Stimulated activated naive CD4-positive, alpha-beta T cell (primary cell): ENCODE measurements around the gene COBL.

ENCODE experiments used
- DNase-seq, 6 experiments: peaks; one replicate each; lab custom pipeline; 2025; lab: John Stamatoyannopoulos, UW

COBL gene

GRCh38 chr7:51187941-51188340, 128.7 kb downstream of the COBL start:
- no peak for DNase-seq

- DNase-seq = no peak
These were observed 130.1 kb downstream of the COBL start for GRCh38 chr7:51186531-51186930.

- DNase-seq = no peak
These were observed 133.9 kb downstream of the COBL start for GRCh38 chr7:51182636-51183166.

- DNase-seq = no peak
These were observed 136.5 kb downstream of the COBL start for GRCh38 chr7:51180092-51180491.

GRCh38 chr7:51175992-51176388, 140.6 kb downstream of the COBL start:
- no peak for DNase-seq

- no peak for DNase-seq
These were observed 141.2 kb downstream of the COBL start for GRCh38 chr7:51175316-51175991.

- DNase-seq = no peak
These were observed 151.3 kb downstream of the COBL start for GRCh38 chr7:51165337-51165736.

GRCh38 chr7:51162724-51163329, 153.8 kb downstream of the COBL start:
- peak; percentile 17 to 69 (median 32) for DNase-seq

GRCh38 chr7:51161937-51162336, 154.7 kb downstream of the COBL start:
- no peak for DNase-seq

GRCh38 chr7:51160990-51161615, 155.5 kb downstream of the COBL start:
- DNase-seq = peak; percentile 4 to 66 (median 32)

GRCh38 chr7:51160411-51160810, 156.2 kb downstream of the COBL start:
- DNase-seq = no peak

GRCh38 chr7:51158742-51159445, 157.7 kb downstream of the COBL start:
- no peak for DNase-seq

- DNase-seq = no peak
These were observed 158.4 kb downstream of the COBL start for GRCh38 chr7:51158211-51158610.

- DNase-seq = no peak
These were observed 162.4 kb downstream of the COBL start for GRCh38 chr7:51154201-51154600.

GRCh38 chr7:51152706-51153200, 163.9 kb downstream of the COBL start:
- no peak for DNase-seq

- DNase-seq = no peak
These were observed 165.2 kb downstream of the COBL start for GRCh38 chr7:51151455-51151854.

- no peak for DNase-seq
These were observed 166.4 kb downstream of the COBL start for GRCh38 chr7:51150193-51150592.

- no peak for DNase-seq
These were observed 168.4 kb downstream of the COBL start for GRCh38 chr7:51148216-51148615.

- DNase-seq = no peak
These were observed 169.6 kb downstream of the COBL start for GRCh38 chr7:51146816-51147586.

GRCh38 chr7:51144178-51144577, 172.4 kb downstream of the COBL start:
- no peak for DNase-seq

- DNase-seq = no peak
These were observed 173.7 kb downstream of the COBL start for GRCh38 chr7:51142741-51143385.
